HepG2 (cell line): ENCODE data around the gene LTA. TPM values are rescaled to one million over a fixed set of nuclear protein-coding genes. Genes with fewer than 3 reads are reported as not detected.

ENCODE experiments used
- CHD4 ChIP-seq: fragments of 200-600 bp; sonication (generic); IDR thresholded peaks from 2 replicates; pipeline ENCODE4 v1.7.0; 2017; ENCODE audit warnings: mild to moderate bottlenecking, low read length, borderline replicate concordance
- FIP1L1 ChIP-seq: fragments of 200-400 bp; formaldehyde crosslinking; IDR thresholded peaks from 2 replicates; pipeline ENCODE4 v1.6.1; 2018; ENCODE audit warnings: low read depth, mild to moderate bottlenecking, low read length, moderate library complexity, borderline replicate concordance; ENCODE audit not compliant: insufficient read depth
- HDAC6 ChIP-seq: fragments of 200-600 bp; sonication (generic); IDR thresholded peaks from 2 replicates; pipeline ENCODE4 v1.7.0; 2017; ENCODE audit warnings: mild to moderate bottlenecking, antibody characterized with exemption, low read length, low read depth
- HMG20A ChIP-seq: IDR thresholded peaks from 2 replicates; pipeline ENCODE4 v1.6.1; 2016; ENCODE audit warnings: borderline replicate concordance
- HOMEZ ChIP-seq: IDR thresholded peaks from 2 replicates; pipeline ENCODE4 v1.6.1; 2016; ENCODE audit warnings: low read depth
- HOXD1 ChIP-seq: sonication (generic); formaldehyde crosslinking; IDR thresholded peaks from 2 replicates; pipeline ENCODE4 v1.5.0; 2020; ENCODE audit warnings: missing genetic modification reagents
- JUND ChIP-seq: sonication (generic); formaldehyde crosslinking; IDR thresholded peaks from 2 replicates; pipeline ENCODE4 v1.8.0; 2022; ENCODE audit warnings: mild to moderate bottlenecking, missing genetic modification reagents
- KMT2B ChIP-seq: IDR thresholded peaks from 2 replicates; pipeline ENCODE4 v1.6.1; 2016; ENCODE audit warnings: missing genetic modification reagents, missing compliant biosample characterization
- MBD4 ChIP-seq: IDR thresholded peaks from 2 replicates; pipeline ENCODE4 v1.6.1; 2012; ENCODE audit warnings: low read length, inconsistent platforms, borderline replicate concordance
- NCOA5 ChIP-seq: sonication (generic); formaldehyde crosslinking; IDR thresholded peaks from 2 replicates; pipeline ENCODE4 v1.4.0; 2020; ENCODE audit warnings: missing genetic modification reagents
- PLRG1 ChIP-seq: fragments of 450-650 bp; conservative IDR thresholded peaks from 2 replicates; pipeline ENCODE4 v1.6.1; 2016
- RXRB ChIP-seq: IDR thresholded peaks from 2 replicates; pipeline ENCODE4 v1.6.1; 2016; ENCODE audit warnings: borderline replicate concordance, missing genetic modification reagents, missing compliant biosample characterization
- SNAPC5 ChIP-seq: sonication (generic); formaldehyde crosslinking; IDR thresholded peaks from 2 replicates; pipeline ENCODE4 v1.8.1; 2023; ENCODE audit warnings: mild to moderate bottlenecking, missing genetic modification reagents, borderline replicate concordance
- STAG1 ChIP-seq: sonication (generic); formaldehyde crosslinking; IDR thresholded peaks from 2 replicates; pipeline ENCODE4 v1.4.0; 2020; ENCODE audit warnings: missing genetic modification reagents
- THYN1 ChIP-seq: sonication (generic); formaldehyde crosslinking; IDR thresholded peaks from 2 replicates; pipeline ENCODE4 v1.8.1; 2023; ENCODE audit warnings: low read depth, mild to moderate bottlenecking, moderate library complexity, missing genetic modification reagents, borderline replicate concordance
- ZBTB2 ChIP-seq: sonication (generic); formaldehyde crosslinking; IDR thresholded peaks from 2 replicates; pipeline ENCODE4 v1.8.0; 2022; ENCODE audit warnings: low read depth, missing genetic modification reagents
- ZBTB34 ChIP-seq: sonication (generic); formaldehyde crosslinking; IDR thresholded peaks from 2 replicates; pipeline ENCODE4 v1.8.0; 2022; ENCODE audit warnings: mild to moderate bottlenecking, missing genetic modification reagents
- ZFP36L1 ChIP-seq: sonication (generic); formaldehyde crosslinking; IDR thresholded peaks from 2 replicates; pipeline ENCODE4 v1.8.0; 2022; ENCODE audit warnings: mild to moderate bottlenecking, missing genetic modification reagents, moderate library complexity
- ZFP37 ChIP-seq: sonication (generic); formaldehyde crosslinking; IDR thresholded peaks from 2 replicates; pipeline ENCODE4 v1.4.0; 2020; ENCODE audit warnings: missing genetic modification reagents, borderline replicate concordance
- ZNF607 ChIP-seq: sonication (generic); formaldehyde crosslinking; IDR thresholded peaks from 2 replicates; pipeline ENCODE4 v1.5.1; 2020; ENCODE audit warnings: missing genetic modification reagents, mild to moderate bottlenecking, borderline replicate concordance
- ZNF768 ChIP-seq: sonication (generic); formaldehyde crosslinking; IDR thresholded peaks from 2 replicates; pipeline ENCODE4 v1.4.0; 2020; ENCODE audit warnings: missing genetic modification reagents
- ZNF816 ChIP-seq: sonication (generic); formaldehyde crosslinking; IDR thresholded peaks from 2 replicates; pipeline ENCODE4 v1.8.0; 2022; ENCODE audit warnings: missing genetic modification reagents, mild to moderate bottlenecking, borderline replicate concordance
- ZSCAN9 ChIP-seq: IDR thresholded peaks from 2 replicates; pipeline ENCODE4 v1.6.1; 2016; ENCODE audit warnings: borderline replicate concordance
- polyA plus RNA-seq, 8 experiments: library from polyadenylated mRNA; depleted of rRNA in 3 of 8; stranded (reverse) in 7 of 8; unstranded in 1 of 8; fragments of >200 nt; fragmentation: Illumina TruSeq in 4 of 8; extraction: Trizol in 4 of 8; gene quantifications; 2 replicates each; pipeline versions ENCODE4 v1.2.1 to v1.2.3, GENCODE V29; 2011 to 2016; ENCODE audit warnings: low read depth in 4 of 8, missing spikeins in 1 of 8, mixed read lengths in 1 of 8; ENCODE audit not compliant: insufficient read depth in 1 of 8
- total RNA-seq, 5 experiments: library from RNA; depleted of rRNA; stranded (reverse); fragments of >200 nt; fragmentation: Illumina TruSeq; extraction: Trizol; gene quantifications; 2 replicates each; pipeline ENCODE4 v1.2.3, GENCODE V29; 2016; ENCODE audit warnings: low read depth in 1 of 5

Gene LTA
- total and polyA plus RNA-seq, 2 of the 13 experiments (the other 11 are each of a cell fraction or from before 2014, with no cell fraction given), result 0.09 TPM; not detected in 1

- TF ChIP-seq JUND (no peak), HOXD1 (CRISPR knock-in tag) (peak; percentile 79; the same call in 1 of the 2 replicates), SNAPC5 (peak; percentile 97), ZSCAN9 (CRISPR knock-in tag) (peak; percentile 66; the same call in 1 of the 2 replicates), ZNF816 (peak; percentile 31), KMT2B (CRISPR knock-in tag) (peak; percentile 78), ZNF607 (CRISPR knock-in tag) (peak; percentile 59; the same call in 1 of the 2 replicates), CHD4 (no peak; the same call in 1 of the 2 replicates), FIP1L1 (0 out of 2 replicates have a peak, but pooled peaks have one; percentile 63), NCOA5 (CRISPR knock-in tag) (no peak), ZFP36L1 (CRISPR knock-in tag) (peak; percentile 87; the same call in 1 of the 2 replicates), ZFP37 (no peak; the same call in 1 of the 2 replicates), ZBTB2 (CRISPR knock-in tag) (no peak), STAG1 (CRISPR knock-in tag) (no peak), MBD4 (no peak), ZBTB34 (peak; percentile 93; the same call in 1 of the 2 replicates), HDAC6 (no peak), HMG20A (no peak), HOMEZ (CRISPR knock-in tag) (peak; percentile 78; the same call in 1 of the 2 replicates), PLRG1 (no peak), THYN1 (CRISPR knock-in tag) (0 out of 2 replicates have a peak, but pooled peaks have one; percentile 45), RXRB (CRISPR knock-in tag) (peak; percentile 23; the same call in 1 of the 2 replicates), ZNF768 (CRISPR knock-in tag) (no peak; the same call in 1 of the 2 replicates)
Measured at GRCh38 chr6:31619805-31620585, 47.9 kb downstream of the LTA start (continued).
